Stimulated activated naive CD8-positive, alpha-beta T cell treated with anti-CD3 and anti-CD28 coated beads, Interleukin-15, Interleukin-2, amounts not matched to agents 100 U/mL and 50 U/mL, for 24 hours (primary cell): Measurements from ENCODE around the gene AGAP5.

ENCODE experiments used
- ATAC-seq: fragments of 150-1000 bp; cut with Tn5 transposase; one replicate; pipeline ENCODE4 v1.10.0; 2021
- DNase-seq: peaks from one replicate; pipeline ENCODE4 v3.0.0; 2021

The AGAP5 gene

DNA sequence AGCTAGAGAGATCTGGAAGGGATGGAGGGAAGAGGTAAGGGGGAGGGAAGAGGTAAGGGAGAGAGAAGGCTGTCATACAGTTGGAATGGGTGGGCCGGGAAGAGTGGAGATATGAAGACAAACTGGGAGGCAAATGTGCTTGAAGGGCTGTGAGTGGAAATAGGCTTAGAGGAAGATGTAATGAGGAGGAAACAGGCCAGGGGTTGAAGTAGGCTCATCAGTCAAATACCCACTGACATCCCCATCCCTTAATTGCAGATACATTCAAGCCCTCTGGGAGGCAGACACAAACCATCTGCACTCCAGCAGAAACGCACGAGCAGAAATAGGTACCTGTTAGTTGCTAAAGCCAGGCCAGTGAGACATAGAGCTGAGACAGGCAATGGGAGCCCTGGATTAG lies 44.2 kb downstream of the AGAP5 start:
- DNase-seq, result no peak
- ATAC-seq, result no peak

DNA sequence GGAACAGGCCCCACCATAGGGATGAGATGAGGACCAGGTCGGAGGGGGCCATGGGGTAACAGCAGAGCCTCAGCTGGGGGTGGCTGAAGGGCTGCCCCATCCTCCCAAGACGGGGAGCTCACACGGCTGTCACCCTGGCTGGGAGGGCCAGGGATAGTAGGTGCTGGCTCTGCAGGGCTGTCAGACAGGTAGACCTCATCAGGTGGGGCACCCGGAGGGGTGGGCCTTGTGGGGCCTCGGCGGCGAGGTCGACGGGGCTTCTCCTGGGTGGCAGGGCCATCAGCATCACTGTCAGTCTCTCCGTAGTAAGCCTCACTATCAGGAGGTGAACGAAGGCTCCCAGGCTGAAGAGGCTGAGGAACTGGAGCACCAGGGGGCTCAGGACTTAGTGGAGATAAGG lies 44.7 kb downstream of the AGAP5 start:
- DNase-seq, result no peak
- ATAC-seq, result no peak

DNA sequence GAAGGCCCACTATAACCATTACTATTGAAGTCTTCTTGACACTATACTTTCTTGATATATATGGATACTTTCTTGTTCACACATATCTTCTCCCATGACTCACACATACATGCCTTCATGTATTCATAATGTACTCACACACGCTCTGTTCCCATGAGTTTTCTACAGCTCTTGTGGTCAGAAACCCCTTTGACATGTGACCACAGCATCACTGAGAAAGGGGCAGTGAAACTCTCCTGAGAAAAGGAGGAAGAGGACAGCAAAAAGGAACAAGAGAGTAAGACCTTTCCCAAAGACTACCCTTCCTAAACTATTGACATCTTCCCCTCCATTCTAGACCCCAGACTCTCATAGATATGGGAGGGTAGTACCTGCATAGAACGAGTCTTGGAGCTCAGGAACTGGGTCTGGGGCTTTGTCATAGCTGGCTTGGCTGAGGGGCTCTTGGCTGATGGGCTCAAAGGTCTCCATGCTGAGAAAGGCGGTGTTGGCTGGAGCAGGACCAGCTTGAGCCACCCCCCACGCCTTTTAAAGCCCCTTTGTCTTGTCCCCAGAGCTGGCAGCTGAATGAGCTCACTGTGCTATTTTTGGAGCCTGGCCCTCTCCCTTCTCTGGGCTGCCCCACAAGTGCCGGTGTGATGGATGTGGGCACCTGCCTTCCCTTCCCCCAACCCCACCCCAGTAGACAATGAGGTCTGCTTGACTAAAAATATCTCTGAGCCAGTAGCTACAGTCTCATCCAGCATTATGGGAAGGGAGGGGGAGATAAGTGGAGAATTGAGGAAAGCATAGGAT lies 47.2 kb downstream of the AGAP5 start:
- ATAC-seq (peak; percentile 50), DNase-seq (no peak)

DNA sequence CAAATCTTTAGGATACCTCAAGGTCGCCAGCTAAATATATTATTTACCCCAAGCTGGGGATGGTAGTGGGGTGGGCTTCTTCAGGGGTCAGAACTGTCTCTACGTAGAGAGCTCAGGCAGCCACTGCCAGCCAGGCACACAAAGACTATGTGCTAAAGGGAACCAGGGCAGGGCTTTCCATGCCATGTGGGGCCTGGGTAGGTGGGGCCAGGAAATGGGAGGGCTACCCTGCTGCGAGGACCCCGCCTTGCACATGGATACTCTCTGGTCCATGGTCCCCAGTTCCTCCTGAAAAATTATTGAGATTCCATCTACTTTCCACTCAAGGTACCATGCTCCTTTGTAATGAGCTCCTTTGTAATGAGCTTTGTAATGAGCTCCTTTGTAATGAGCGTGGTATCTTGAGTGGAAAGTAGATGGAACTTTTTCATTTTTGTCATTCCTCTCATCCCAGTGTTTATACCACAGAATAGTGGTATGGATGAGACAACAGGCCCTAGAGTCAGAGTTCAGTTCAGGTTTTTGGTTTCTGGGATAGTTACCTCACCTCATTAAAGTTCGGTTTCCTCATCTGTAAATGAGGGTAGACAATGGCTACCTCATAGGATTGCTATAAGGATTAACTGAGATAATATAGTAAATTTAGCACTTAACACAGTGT lies 47.9 kb downstream of the AGAP5 start:
- ATAC-seq, result no peak
- DNase-seq, result no peak

DNA sequence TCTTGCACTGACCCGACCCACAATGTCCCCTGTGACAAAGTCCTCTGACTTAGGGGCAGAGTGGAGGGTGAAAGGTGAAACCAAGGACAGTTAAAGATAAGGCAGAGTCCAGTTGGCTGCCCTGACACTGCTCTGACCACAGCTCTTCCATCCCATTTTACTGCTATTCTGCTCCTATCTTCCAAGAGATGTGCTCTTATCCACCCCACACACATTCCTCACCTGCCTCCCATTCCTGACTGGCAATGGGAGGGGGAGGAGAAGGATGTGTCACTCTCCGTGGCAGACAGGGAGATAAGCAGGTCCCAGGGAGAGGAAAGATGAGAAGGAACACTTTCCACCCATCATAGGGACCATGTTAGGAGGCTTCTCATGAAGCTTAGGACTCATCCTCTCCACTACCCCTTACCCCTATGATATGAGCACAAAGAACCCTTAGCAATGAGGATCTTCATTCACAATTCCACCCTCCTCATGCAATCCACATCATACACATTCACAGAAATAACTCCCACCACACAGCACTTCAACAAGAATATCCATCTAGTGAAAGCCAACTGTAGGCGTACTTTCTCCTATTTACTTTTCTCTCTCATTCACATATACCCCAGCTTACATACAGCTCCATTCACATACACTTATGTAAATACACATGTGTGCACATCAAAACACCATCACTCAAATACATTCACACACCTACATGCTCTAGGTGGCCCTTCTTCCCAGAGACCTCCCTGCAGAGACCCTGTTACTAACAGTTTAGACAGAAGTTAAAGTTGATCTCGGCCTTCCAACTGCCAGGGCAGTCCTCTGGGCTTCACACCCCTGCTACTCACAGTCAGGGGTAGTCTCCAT lies 48.7 kb downstream of the AGAP5 start:
- no peak for DNase-seq
- no peak for ATAC-seq

DNA sequence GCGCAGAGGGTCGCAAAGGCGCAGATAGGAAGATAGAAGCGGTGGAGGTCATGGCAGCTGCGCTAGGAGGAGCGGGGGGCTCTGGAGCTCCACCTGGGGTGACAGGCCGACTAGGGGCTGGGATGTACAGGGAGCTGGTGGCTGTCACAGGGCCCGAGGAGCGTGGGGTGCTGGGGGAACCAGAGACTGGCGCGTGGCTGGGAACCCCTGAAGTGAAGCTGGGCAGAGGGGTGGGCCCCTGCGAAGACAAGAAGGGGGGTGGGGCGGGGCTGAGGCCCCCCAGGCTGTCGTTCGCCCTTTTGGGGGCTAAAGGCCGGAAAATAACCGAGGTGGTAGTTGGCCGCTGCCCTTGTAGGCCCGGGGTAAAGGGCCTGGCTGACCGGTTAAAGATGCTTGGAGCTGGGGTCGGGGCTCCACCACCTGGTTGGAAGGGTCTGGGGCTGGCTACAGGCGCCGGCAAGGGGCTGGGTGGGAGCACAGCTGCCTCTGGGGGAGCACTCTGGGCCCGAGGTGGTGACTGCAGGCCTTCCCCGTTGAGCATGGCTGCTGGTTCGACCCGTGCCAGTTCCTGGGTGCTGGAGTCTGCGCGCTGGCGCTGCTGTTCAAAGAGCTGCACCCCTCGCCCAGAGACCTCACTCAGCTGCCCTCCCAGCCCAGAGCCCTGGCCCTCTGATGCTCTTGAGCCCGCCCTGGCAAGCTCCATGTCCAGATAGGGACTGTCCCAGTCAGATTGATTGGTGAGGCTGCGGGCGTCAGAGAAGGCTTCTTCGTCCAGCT lies 49.8 kb downstream of the AGAP5 start:
- no peak for ATAC-seq
- DNase-seq, result no peak

DNA sequence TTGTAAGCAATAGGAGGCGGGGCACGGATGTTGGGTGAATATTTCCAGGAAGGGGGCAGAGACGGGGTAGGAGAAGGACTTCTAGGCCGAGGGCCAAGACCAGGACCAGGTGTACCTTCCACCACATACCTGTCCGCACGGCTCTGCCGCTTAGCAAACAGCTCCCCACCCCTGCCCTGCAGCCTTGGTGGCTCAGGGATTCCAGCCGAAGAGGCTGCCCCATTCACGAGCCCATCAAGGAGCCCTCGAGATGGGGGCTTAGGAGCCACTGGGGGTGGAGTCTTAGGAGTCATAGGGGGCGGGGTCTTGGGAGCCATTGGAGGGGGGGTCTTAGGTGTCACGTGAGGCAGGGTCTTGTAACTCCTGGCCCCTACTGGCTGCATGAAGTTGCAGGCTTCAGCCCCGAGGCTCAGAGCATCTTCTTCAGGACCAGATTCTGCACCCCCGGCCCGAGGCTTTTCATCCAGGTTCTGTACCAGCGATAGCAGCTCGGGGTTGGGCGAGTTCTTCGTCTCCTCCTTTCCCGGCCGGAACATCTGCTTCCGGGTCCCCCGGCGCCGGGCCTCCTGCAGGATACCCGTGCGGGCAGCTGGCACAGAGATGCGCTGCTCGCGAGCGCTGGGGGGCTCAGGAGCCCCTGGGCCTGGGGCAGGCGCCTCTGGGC lies 50.6 kb downstream of the AGAP5 start:
- ATAC-seq, result peak; percentile 44
- peak; percentile 36 for DNase-seq

DNA sequence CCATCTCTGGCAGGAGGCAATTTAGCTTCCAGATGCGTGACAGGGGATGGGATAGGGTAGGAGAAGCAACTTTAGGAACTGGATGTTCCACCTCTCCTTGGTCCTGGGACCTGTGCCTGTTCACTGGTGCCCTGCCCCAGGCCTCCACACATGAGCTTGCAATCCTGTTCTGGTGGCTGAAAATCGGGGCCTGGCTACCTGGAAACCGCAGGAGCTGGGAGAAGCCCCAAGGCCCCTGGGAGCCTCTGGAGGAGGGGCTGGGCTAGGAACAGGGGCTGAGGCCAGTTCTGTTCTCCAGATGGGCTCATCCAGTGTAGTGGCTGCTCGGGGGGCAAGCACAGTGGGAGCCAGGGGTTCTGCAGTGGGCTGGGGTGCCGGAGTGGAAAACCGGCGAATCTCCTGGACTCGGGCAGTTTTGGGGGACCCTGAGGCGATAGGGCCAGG lies 51.3 kb downstream of the AGAP5 start:
- DNase-seq, result no peak
- no peak for ATAC-seq

DNA sequence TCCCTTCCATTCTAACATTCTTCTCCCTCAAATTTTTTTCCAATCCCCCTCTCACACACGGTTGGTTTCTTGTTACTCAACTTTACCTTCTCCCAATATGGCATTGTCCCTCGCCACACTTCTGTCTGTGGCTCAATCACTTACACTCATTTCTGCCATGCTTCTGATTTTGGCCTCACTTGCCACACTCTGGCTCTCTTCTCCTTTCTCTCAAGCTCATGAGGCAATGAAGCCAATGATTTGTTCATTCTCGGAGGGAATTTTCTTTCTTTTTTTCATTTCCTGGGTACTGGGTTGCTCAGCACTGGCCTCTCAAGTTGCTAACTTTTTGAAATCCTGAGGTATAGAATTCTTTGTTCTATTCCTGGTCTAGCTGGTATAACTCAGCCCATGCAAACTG lies 52.7 kb downstream of the AGAP5 start:
- DNase-seq (no peak), ATAC-seq (no peak)

DNA sequence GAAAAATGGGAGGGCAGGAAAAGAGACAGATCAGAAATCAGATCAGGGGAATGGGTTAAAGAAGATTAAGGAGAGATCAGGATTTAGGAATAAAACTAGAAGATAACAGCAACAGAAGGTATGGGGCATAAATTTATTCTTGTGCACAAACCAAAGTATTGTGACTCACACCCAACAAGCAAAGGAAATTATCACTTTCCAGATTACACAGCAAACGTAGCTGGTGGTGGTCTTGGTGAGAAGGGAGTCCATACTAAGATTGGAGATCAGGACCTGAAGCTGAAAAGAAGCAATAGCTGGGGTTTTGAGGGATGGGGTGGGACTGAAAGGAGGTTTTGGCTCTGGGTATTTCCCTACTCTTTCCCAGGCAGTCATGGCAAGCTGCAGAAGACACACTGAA lies 53.1 kb downstream of the AGAP5 start:
- peak; percentile 47 for ATAC-seq

DNA sequence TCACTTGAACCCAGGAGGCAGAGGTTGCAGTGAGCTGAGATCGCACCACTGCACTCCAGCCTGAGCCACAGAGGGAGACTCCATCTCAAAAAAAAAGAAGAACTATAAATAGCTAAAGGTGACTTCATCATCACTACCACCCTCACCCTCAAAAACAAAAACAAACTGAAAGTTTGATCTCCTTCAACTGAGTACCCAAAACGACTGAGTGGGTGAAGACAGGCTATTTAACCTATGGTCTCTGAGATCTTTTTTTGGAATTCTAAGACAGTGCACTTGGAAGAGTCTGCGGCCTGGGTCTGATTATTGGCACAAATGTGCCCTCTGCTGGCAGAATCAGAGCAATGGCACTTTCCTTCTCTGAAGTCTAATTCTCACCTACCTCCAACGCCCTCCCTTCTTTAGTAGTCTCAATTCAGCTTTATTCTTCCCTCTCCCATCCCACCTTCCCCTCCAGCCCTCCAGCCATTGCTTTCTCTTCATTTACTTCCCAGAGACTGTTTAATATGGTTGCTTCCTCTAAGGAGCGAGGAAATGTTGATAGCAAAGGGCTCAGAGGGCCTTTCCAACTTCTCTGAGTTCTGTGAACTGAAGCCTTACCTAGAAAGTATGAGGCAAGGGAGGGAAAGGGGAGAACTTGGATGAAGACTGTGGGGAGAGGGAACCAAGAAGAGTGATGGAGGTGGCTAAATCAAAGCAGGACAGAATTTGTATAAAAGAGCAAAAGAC lies 53.7 kb downstream of the AGAP5 start:
- ATAC-seq (no peak), DNase-seq (peak; percentile 49)

More for the DNA sequence above, 53.1 kb downstream of the AGAP5 start:
- DNase-seq, result no peak

DNA sequence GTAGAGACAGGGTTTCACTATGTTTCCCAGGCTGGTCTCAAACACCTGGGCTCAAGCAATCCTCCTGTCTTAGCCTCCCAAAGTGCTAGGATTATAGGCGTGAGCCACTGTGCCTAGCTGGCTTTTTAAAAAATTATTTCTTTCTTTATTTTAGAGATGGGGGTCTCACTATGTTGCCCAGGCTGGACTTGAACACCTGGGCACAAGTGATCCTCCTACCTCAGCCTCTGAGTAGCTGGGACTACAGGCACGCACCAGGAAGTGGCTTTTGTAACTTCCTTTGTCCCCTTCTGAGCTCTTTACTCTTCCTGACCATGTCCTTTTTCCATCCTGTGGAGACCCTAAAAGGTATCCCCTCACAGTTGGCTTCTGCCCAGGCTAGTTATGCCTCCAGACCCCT lies 54.5 kb downstream of the AGAP5 start:
- DNase-seq (no peak), ATAC-seq (no peak)

DNA sequence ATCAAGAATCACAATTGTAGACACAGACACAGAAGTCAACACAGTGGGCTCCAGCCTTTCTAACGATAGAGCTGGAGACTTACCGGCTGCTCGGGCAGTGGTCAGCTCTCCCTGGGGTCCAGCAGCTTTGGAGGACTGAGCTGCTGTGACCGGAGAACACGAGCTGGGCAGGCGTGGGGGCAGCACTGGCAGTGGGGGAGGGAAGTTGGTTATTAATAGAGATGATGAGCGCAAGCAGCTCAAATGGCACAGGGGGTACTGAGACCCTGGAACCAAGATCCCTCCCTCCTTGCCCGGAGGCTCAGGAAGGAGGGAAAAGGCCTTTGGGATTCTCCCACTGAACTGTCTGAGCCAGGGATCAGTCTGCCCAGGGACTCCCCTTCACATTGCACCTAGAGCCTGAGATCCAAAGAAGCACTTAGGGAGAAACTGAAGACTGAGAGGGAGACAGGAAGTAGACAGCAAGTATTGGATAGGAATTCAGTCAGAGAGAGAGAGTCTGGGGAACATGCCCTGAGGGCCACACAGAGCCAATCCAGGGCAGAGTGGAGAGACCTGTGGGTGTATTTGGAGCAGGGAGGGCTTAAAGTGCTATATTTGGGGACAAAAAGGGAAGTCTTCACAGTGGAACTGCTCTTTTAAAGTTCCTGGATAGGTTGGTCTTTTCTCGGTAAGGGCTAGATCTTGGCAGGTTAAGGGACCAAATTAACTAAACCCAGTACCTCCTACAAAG lies 56.4 kb downstream of the AGAP5 start, which contains the start of gene MYOZ1:
MYOZ1 (minus strand) TSS at position 147 of the 733 bp plus-strand sequence. CDS start 1,457 bp downstream, outside the sequence.
- ATAC-seq, result no peak
- no peak for DNase-seq

DNA sequence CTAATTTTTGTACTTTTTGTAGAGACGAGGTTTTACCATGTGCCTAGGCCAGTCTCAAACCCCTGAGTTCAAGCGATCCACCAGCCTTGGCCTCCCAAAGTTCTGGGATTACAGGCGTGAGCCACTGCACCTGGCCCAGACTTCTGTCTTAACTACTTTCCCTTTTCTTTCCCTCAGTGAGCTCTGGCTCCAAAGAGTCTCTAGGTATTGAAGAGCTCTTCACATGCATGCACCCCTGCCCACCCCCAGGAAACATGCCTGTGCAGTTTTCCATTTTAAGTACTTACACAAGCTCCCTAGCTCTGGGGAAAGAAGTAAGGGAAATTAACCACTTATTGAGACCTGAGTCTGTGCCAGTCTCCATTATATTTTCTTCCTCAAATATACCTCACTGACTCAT lies 58.6 kb downstream of the AGAP5 start:
- ATAC-seq (no peak), DNase-seq (no peak)

DNA sequence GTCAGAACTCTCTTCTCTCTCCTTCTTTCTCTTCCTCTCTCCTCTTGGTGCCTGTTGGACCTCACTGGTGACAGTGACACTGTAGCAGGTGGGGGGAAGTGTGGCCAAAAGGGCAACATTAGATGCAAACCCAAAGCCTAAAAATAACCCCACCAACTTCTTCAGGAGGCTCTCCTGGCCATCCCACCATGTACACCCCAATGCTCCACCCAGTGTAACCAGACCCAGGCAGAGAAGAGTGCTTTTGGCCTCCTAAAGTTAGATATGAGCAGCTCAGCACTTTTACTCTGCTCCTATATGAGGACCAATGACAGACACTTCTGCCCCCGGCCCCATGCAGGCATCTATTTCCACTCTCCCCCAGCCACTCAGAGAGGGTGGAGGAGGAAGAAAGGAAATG lies 62.1 kb downstream of the AGAP5 start:
- DNase-seq, result no peak
- no peak for ATAC-seq

DNA sequence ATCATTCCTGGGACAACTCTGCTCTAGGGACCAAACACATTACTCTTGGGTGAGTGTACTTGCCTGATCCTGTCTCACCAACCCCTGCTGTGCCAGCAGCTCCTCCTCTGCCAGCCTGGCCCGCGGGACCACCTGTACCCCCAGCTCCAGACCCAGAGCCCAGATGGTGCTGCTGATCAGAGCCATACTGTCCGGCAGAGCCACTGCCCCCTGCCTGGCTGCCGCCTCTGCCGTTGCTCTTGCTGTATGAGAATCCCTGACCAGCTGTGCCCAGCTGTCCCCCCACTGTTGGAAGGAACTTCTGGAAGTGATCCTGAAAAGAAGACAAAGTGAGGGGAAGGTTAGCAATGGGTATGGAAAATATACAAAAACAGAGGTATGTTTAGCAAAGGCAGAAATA lies 63.5 kb downstream of the AGAP5 start:
- DNase-seq (no peak), ATAC-seq (no peak)

DNA sequence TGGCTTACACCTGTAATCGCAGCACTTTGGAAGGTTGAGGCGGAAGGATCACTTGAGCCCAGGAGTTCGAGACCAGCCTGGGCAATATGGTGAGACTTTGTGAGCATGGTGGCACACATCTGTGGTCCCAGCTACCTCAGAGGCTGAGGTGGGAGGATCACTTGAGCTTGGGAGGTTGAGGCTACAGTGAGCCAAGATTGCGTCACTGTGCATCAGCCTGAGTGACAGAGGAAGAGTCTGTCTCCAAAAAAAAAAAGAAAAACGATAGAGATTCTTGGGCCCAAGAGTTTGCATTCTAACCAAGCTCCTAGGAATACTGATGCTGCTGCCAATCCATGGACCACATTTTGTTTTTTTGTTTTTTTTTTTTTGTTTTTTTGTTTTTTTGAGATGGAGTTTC lies 68.7 kb downstream of the AGAP5 start:
- no peak for ATAC-seq
- no peak for DNase-seq

DNA sequence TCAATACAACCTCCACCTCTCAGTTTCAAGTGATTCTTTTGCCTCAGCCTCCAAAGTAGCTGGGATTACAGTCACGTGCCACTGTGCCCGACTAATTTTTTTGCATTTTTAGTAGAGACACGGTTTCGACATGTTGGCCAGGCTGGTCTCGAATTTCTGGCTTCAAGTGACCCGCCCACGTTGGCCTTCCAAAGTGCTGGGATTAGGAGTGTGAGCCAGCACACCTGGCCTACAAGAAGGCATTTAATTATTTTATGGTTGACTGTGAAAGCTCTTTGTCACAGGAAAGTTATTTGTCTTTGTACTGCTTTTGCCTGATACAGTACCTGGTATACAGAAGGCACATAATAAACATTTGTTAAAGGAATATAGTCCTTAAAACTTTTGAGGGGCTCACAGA lies 69.5 kb downstream of the AGAP5 start:
- no peak for ATAC-seq
- no peak for DNase-seq

DNA sequence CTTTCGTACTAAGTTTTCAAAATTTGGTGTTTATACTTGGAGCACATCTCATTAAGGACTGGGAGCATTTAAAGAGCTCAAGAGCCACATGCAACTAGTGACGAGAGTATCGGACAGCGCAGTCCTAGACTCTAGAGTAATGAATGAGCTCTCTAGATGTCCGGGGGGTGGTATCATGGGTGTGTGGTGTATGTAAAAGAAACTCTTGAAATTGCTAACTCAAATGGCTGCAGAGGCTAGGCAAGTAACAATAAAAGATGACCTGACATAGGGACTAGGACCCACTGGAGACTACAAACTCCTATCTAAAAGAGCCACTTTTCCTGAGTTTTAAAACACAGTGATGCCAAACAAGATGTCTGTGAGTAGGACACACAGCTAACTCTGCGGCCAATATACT lies 70.6 kb downstream of the AGAP5 start:
- DNase-seq, result no peak
- no peak for ATAC-seq
